HG02642 (cell line): ENCODE data around the gene INSYN2B.
"Not testable (repeated sequence)": the region's sequence is repeated elsewhere in the genome, so short reads cannot be mapped to it uniquely, and the experiment has no call there.

Experiments
- ATAC-seq: cut with Tn5 transposase; IDR thresholded peaks from one replicate; pipeline ENCODE4 v1.9.1; 2021; ENCODE audit warnings: mild to moderate bottlenecking; ENCODE audit not compliant: unreplicated experiment, poor library complexity

Gene INSYN2B

GRCh38 chr5:169974121-169974770 lies 6.0 kb downstream of the INSYN2B start:
- no peak for ATAC-seq

- ATAC-seq: no peak
Observed at GRCh38 chr5:169973056-169973455, 7.2 kb downstream of the INSYN2B start.

GRCh38 chr5:169971780-169972179 lies 8.5 kb downstream of the INSYN2B start:
- ATAC-seq: no peak

DNA sequence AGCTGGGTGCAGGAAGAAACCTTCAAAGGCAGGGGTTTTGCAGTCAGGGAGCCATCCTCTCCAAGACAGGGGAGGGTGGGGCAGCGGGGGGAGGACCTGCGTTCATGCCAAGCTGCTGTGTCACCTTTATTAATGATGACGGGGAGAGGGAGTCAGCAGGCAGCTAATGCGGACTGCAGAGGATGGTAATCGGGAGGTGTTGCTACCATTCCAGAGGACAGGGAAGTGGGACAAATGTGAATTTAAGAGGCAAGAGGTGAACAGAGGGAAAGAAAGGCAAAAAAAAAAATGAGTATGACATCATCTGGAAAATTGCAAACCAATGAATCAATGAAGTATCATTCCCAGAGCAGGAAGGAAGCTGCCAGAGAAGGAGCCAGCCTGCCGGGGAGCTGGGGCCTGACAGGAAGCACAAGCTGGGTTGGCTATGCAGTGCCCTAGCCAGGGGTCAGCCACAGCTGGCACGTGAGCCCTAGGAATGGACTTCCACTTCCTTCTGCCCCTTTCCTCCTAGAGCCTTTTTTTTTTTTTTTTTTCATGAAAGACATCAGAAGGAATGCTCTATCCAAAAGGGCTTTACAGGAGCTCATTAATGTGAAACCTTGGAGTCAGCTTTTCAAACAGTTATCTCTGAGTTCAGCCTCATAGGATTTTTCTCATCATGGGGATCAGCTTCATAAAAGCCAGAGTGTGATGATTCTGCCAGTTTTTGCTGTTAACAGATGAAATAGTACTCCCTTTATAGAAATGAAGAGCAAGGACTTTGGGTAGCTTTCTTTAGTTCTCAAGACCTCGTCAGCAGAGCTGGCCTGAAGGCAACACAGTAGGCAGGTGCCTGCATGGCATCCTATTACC lies 9.2 kb downstream of the INSYN2B start:
- no peak for ATAC-seq

- peak; percentile 88 for ATAC-seq
Observed at GRCh38 chr5:169970339-169970738, 10.0 kb downstream of the INSYN2B start.

GRCh38 chr5:169964246-169964645 lies 16.0 kb downstream of the INSYN2B start:
- no peak for ATAC-seq

DNA sequence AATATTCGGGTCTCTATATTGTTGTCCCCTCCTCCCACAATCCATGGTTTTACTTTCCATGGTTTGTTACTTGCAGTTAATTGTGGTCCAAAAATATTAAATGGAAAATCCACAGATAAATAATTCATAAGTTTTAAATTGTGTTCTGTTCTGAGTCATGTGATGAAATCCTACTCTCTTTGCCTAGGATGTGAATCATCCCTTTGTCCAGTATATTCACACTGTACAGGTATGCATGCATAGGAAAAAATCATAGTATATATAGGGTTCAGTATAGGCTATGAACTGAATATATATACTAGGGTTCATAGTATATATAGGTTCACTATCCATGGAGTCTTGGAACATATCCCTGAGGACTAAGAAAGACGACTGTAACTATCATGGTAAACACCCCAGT lies 19.6 kb downstream of the INSYN2B start:
- ATAC-seq: no peak

DNA sequence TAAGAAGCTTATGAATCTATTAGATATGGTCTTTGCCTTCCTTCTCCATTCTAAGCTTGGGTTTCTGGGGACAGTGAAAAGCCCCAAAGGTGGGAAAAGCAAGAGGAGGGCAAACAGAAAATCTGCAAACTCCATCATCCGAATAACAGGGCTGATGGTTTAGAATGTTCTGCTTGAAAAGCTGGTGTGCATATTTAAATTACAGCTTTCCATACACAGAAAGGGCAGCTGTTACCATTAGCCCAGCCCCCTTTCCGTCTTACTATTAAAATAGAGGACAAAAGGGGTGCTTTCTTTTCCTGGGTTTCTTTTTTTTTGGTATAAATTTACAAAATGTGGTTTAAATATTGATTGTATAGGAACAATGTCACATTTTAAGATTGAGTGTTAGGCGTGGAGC lies 22.0 kb downstream of the INSYN2B start:
- ATAC-seq: no peak

GRCh38 chr5:169956756-169957155 lies 23.5 kb downstream of the INSYN2B start:
- no peak for ATAC-seq

DNA sequence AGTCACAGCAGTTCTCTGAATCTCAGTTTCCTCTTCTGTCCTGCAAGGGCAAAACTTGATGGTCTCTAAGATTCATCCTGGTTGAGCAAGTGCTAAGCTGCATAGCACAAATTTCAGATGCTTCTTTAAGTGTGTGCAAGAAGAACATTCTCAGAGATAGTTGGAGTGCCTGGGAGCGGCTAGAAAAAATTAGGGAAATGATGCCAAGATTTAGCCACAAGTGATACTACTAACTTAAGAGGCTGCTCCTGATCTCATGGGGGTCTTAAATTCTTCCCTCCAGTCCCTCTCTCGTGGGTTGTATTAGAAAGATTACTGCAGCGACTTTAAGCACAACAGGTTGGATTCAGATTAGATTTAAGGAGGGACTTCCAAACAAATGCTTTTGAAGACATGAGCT lies 24.2 kb downstream of the INSYN2B start:
- ATAC-seq: no peak

GRCh38 chr5:169954786-169955185 lies 25.5 kb downstream of the INSYN2B start:
- no peak for ATAC-seq

DNA sequence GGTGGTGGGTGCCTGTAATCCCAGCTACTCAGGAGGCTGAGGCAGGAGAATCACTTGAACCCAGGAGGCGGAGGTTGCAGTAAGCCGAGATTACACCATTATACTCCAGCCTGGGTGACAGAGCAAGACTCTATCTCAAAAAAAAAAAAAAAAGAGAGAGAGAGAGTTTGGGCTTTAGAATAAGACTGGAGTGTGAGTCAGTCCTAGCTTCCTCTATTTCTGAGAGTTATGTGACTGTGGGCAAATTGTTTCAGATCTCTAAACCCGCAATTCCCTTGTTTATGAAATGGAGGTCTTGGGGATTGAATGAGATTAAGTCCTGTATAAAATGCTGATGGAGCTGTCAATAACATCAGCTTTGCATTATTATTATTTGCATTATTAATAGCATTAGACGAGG lies 27.1 kb downstream of the INSYN2B start:
- not testable (repeated sequence) for ATAC-seq

- ATAC-seq: peak; percentile 61
Observed at GRCh38 chr5:169950333-169950732, 30.0 kb downstream of the INSYN2B start.

DNA sequence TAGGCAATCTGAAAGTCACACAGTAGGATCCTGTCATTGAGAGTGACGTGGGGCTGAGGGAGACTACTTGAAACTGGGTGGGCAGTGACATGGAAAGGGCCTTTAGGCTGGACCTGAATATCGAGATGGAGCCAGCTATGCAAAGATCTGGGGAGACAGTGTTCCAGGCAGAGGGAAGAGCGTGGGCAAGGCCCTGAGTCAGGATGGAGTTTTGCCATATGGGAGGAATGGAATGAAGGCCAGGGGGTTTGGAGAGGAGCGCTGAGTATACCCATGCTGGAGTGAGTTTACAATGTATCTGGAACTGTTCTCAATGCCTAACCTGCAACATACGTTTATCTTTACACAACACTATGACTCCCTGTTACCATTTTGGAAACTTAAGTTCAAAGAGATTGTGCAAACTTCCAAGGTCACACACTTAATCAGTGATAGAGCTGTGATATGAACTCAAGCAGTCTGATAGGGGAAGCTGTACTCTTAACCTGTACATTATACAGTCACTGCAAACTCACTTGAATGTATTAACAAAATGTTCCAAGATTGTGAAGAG lies 33.5 kb downstream of the INSYN2B start:
- ATAC-seq: no peak

GRCh38 chr5:169945831-169946261 lies 34.4 kb downstream of the INSYN2B start:
- no peak for ATAC-seq

DNA sequence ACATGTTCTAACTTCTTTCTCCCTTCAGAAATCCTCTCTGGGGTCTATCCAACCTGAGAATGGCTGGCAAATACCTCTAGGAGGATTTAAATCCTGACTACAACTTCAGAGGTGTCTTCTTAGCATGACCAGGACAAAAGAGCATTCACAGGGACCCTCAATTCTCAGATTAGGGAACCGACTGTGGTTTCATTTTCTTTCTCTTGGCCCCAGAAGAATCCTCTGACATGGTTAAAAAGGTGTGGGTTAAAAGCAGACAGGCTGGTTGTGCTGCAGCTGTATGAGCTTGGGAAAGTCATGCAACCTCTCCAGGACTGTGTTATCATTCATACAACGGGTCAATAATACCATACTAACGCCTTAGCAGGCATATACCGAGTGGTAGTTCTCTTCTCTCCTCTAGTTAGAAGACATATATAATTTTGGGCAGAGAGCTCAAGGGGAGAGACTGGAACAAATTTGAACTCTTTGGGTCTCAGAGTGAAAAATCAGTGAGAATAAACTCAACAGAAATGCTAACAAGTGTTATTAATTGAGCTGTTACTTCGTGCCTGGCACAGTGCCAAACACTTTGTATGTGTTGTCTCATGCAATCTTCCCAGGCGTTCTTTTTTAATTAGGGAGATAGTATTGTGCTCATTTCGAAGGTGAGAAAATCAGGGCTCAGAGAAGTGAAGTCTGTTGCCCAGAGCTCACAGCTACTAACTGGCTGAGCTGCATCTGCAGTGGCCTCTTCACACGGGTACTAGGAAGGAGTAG lies 35.2 kb downstream of the INSYN2B start:
- no peak for ATAC-seq

- ATAC-seq: no peak
Observed at GRCh38 chr5:169944115-169944514, 36.2 kb downstream of the INSYN2B start.

- no peak for ATAC-seq
Observed at GRCh38 chr5:169943026-169943425, 37.3 kb downstream of the INSYN2B start.

DNA sequence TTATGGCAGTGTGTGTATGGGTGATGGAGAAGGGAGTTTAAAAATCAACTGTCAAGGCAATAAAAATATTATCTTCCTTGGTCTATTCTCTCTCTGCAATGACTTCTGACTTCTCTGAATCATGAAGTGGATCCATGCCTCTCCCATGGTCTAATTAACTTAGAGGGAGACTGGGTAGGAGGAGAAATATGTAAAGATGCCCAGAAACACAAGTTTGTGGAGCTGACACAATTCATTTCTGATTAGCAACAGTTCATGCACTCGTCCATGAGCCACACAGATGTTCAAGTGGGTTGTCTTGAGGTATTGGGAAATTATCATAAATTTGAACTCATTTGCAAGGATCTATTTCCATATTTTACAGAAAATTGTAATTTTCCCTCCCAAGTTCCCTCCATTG lies 38.1 kb downstream of the INSYN2B start:
- no peak for ATAC-seq

DNA sequence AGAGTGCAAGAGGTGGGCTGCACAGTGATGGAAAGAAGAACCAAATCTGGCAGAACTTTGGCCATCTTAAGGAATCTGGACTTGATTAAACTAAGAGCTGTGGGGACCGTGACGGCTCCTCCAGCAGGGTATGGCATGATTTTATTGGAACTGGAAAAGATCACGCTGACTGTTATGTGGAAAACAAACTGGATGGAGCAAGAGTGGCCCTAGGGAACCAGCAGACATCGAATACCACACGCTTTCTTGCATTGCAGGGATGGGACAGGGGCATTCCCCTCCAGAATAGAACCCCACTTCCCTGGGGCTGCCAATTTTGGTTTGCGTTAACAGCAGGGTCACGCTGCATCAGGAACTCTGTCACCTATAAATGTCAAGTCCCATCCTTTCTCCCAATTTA lies 38.8 kb downstream of the INSYN2B start:
- no peak for ATAC-seq

DNA sequence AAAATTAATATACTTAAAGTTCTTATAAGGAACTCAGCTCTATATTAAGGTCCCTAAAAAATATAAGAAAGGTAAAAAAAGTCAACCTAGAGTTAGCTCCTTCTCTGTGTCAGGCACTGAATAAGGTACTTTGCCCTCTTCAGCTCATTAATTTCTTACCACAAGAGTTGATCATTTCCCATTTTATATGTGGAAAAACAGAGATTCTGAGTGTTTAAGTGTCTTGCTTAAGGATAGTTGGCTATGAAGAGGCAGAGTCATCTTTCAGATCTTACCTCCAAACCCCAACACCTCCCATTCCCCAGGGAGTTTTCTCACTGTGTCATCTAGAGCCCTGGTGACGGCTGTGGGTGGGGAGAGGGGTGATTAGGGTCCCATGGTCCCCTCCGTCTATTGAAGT lies 40.6 kb downstream of the INSYN2B start:
- no peak for ATAC-seq
